IPS-NIHi11 (cell line): ENCODE results near the gene KDELR3.
"Not testable (repeated sequence)": the region's sequence is repeated elsewhere in the genome, so short reads cannot be mapped to it uniquely, and the experiment has no call there.

Source experiments
- DNase-seq: peaks from one replicate; pipeline ENCODE4 v3.0.0; 2012; ENCODE audit warnings: mixed read lengths, low spot score

Gene KDELR3

DNA sequence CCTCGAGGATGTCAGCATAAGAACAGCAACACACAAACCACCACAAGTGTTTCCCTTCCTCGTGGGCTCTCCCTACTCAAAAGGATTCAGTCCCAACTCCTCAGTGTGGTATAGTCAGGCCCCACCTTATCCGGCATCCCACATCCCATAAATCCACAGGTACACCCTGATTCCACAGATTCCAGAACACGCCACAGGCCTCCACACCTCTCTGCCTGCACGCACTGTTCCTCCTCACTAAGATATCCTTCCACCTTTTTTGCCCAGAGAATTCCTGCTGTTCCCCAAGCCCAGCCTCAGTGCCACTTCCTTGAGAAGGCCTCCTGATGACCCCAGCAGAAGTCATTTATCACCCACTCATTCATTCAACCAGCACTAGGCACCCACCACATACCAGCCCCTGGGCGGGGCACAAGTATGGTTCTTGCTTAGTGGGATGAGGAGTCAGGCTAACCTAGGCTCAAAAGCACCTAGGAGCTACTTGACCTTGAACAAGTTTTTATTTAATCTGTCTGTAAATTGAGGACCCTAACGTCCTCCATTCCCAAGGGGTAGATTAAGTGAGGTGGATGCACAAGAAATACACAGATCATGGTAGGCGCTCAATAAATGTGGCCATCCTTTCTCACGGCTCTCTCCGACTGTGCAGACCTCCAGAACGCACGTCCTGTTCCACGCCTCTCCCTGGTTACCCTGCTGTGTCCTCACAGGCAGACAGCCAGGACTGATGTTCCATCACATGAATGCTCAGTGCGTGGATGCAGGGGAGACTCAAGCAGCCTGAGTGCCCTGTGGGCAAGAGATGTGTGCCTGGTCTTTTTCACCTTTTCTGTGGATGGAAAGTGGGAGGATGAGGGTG, 10.8 kb upstream of the KDELR3 start:
- DNase-seq = no peak

DNA sequence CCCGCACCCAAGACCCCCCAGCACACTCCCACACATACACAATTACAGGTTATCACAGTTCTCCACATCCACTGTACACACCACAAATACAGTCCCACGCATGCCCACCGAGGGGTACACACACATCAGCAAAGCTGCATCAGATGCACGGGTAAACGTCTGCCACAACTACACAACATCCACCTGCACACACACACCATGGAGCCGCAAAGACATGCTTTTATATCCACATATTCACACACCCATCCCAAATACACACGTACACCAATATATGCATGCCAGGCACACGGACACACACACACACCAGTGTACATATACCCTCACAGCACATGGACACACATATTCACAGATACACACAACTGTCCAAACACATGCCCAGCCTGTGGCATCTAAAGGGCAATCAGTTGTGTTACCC, 7.5 kb upstream of the KDELR3 start:
- no peak for DNase-seq

DNA sequence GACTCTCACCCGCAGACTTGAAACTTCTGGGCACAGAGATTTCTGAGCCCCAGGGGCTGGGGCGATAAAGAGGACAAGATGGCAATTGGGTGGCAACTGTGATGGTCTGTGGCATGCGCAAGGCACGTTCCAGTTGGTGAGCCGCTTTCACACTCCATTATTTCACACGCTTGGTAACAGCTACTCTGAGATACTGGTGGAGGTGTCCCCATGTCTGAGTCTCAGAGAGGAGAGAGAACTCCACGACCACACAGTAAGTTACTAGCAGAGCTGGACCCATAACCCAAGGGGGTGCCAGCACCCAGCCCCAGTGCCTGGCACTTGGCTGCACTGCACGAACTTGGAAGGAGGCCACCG, 6.9 kb upstream of the KDELR3 start:
- no peak for DNase-seq

DNA sequence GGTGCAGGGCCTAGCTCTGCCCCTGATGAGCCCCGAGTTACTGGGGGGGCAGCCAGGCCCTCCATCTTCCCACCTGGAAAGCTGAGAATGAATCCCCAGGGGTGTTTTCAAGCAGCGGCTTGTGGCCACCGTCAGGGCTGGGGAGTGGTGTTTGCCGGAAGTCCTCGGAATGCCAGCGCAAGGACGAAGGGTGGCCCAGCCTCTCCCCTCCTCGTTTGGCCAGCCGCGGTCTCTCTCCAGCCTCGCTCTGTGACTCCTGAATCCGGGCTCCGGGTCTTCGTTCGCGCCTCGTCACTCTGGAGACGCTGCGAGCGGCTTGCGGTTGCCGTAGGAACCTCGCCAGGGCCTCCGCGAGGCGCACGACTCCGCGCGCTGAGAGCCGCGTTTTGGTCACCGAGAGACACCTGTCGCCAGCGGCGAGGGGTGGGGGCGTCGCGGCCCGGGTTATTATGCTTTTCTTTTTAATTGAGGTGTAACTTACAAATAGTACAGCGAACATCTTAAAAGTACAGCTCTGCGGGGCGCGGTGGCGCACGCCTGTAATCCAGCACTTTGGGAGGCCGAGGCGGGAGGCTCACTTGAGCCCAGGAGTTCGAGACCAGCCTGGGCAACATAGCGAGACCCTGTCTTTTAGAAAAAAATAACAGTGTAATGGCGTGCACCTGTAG, 6.3 kb upstream of the KDELR3 start:
- DNase-seq = peak; percentile 90

DNA sequence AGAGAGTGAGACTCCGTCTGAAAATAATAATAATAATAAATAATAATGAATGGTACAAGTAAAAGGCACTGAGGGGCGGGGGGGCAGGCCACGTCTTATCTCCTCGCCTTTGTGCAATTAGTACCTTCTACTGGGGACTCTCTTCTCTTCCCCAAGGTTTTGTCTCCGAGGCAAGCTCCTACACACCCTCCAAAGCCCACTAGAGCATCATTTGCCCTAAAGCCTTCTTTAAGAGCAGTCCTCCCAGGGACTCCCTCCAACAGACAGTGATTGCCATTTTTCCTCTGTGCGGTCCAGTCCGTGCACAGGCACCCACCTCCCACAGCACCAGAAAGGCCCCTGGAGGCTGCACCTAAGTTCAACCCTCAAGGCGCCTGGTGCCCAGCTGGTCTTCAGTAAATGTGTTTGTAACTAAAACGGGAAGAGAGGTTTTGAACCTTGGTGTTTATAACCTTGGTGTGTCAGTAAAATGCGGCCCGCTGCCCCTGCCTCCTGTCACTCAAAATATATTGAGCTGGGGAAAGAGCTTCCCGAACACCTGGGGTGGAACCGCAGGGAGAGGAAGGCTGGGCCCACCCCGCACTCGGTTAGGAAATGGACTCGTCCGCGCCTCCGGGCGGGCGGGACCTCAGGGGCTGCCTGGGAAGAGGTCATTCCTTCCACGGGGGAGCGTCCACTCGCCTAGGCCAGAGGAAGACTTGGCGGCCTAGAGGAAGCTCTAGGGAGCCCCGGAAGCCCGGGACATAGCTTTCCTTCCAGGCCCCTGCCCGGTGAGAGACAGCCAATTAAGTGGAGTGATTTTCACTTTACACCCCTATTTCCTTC, 4.7 kb upstream of the KDELR3 start:
- peak; percentile 77 for DNase-seq

DNA sequence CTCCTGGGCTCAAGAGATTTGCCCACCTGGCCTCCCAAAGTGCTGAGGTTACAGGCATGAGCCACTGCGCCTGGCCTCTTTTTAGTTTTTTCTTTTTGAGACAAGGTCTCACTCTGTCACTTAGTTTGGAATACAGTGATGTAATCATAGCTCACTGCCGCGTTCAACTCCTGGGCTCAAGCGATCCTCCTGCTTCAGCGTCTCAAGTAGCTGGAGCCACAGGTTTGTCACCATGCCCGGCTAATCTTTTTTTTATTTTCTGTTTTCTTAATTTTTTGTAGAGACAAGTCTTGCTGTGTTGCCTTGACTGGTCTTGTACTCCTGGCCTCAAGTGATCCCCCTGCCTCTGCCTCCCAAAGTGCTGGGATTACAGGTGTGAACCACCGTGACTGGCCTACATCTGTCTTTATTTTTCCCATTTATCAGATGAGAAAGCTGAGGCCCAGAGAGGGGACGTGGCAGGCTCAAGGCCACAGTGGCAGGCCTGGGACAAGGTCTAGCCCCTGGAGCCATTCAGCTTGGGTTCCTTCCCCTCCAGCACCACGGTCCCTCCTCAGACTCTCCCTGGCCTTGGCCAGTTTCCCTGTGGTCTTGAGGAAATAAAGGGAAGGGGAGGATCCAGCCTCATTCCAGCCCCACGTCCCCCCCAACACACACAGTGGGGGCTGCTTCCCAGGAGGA, 2.8 kb upstream of the KDELR3 start:
- no peak for DNase-seq

DNA sequence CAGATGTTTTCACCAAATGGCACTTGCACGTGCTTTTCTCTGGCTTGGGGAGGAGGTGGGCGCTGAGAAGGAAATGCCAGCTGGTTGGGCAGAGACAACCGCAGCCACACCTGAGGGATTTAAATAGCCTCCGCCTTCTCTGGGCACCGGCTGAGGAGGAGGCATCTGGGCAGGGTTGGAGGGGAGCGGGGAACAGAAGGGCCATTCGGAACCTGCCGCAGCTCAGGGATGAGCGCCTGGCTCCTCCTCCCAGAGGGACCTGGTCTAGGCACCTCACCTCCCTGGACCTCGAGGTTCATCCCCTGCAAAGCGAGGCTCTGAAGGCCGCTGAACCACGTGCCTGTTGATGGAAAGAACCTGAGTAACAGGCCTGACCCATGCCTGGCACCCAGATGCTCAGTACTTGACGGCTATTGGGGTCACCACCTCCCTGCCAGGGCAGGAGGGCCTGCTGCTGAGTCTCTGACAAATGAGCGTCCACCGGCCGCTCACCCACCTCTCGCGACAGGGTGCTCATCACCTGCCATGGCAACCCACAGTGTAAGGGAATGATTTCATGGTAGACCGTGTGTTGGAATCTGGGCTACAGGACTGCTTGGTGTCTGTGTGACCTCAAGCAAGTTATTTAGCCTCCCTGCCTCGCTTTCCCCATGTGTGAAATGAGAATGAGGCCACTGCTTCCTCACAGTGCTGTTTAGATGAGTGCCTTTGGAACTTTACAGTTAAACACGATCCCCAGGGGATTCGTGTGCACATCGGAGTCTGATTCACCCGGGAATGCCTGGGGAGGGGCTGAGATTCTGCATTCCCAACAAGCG, 2.0 kb upstream of the KDELR3 start:
- no peak for DNase-seq

DNA sequence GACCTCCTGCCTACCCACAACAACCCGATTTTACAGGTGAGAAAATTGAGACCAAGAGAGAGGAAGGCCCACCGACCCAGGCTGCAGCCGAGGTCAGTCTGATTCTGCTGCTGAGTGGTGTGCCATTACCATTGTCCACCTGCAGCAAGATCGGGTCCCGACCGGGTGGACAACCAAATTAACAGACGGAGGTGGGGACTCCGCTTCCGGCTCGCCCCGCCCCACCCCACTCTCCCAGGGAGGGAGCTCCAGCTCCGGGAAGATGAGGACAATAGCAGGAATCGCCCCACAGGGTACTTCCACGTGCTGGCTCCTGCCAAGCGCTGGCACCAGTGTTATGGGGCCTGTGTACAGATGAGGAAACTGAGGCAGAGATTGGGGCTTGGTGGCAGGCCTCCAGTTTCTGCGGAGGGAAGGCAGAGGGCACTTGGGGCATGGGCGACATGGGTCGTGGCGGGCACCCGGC, 425 bp upstream of the KDELR3 start:
- DNase-seq = no peak

DNA sequence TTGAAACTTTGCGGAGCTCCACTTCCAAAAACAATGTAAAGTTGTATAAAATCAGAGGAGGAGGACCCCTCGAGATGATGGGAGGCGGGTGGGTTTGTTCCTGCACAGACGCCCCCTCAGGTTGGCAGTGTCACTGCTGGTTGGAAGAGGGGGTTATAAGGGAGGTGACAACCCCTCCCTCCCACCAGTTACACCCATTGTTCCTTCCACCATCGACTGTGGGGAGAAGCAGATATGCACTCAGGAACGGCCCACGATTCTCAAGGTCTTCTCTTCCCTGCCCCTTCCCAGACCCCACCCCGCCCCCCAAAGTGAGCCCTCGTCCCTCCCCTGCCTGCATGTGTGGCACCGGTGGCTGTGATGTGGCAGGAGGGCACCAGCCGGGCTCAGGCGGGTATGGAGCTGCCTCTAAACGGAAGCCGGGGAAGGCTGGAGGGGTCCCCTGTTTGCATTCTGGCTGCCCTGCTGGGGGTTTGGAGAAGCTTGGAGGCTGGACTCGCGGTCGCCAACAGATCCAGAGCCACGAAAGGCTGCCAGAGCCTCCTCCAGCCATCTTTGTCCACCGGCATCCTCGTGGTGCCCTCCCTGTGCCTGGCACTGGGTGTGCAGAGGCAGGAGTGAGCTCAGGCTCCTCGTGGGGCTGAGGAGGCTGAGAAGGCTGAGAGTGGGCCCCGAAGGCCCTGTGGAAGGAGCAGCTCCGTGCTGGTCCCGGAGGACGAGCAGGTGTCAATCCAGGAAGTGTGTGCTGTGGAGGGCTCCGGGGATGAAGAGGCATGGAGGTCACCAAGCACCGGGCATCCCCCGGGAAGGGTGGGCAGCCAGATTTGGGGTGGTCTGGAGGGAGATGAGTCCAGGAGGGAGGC, 778 bp downstream of the KDELR3 start:
- DNase-seq = peak; percentile 72

DNA sequence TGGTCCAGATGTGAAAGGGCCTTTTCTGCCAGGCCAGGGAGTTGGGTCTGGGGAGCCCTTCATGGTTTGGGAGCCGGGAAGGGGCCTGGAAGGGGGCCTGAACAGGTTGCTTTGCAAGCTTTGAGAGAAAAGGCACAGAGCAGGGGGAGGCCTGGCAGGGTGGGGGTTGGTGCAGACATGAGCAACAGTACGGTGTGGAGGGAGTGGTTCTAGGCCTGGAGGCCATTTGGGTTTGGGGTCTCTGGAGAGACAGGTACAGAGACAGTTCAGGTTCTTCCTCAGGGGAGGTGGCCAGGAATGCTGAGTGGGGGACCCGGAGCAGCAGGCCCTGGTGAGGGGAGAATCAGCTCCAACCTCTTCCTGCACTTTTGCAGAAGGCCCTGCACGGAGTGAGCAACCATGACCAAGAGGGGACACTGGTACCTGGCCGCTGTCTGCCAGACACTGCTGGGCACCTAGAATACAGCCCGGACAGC, 1.4 kb downstream of the KDELR3 start:
- no peak for DNase-seq

DNA sequence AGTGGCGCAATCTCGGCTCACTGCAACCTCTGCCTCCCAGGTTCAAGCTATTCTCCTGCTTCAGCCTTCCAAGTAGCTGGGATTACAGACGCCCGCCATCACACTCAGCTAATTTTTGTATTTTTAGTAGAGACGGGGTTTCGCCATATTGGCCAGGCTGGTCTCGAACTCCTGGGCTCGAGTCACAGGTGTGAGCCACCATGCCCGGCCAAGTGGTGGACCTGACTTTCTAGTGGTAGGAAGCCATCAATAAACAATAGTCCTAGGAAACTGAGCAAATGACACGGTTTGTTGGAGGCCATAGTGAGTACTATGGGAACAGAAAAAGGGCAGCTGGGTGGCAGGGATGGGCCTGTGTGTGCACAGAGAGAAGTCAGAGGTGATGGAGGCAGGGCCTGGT, 2.3 kb downstream of the KDELR3 start:
- DNase-seq = not testable (repeated sequence)

DNA sequence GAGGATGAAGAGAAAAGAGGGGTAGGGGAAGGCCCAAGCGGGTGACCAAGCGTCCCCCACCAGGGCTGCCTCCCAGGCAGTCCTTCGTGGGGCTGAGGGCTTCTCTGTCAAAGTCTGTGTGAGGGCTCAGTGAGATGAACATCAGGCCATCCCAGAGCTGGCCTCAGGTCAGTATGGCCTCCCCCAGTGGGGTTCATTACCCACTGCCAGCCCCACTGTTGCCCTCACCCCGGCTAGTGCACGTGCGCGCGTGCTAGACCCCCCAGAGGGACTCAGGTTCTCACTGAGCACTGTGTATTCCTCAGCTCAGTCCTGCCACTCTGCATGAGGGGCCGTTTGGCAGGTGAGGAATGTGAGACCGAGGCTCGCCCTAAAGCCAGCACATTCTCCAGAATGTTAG, 3.3 kb downstream of the KDELR3 start:
- no peak for DNase-seq

DNA sequence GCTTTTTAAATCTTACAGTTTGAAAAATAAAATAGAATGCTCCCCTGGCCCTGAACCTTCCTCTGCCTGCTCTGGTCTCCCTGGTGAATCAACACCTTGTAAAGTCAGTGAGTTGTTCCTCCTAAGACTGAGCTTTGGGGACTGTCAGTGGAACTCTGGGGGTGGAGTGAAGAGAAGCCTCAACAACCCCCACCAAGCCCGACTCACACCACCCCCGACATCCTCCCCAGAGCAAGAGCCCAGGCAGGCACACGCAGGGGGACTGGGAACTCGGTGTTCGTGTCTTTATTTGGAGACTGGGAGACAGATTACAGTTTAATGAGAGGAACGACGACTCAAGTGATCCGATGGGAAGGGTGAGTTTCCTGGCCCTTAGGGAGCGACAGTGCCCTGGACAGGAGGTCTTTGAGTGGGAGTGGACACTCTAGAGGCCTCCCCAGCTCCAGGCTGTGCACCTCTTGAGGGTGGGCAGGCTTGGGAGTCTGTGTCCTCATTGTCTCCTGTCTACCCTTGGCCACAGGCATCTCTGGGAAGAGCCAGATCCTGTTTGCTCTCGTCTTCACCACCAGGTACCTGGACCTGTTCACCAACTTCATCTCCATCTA, 6.2 kb downstream of the KDELR3 start:
- no peak for DNase-seq

DNA sequence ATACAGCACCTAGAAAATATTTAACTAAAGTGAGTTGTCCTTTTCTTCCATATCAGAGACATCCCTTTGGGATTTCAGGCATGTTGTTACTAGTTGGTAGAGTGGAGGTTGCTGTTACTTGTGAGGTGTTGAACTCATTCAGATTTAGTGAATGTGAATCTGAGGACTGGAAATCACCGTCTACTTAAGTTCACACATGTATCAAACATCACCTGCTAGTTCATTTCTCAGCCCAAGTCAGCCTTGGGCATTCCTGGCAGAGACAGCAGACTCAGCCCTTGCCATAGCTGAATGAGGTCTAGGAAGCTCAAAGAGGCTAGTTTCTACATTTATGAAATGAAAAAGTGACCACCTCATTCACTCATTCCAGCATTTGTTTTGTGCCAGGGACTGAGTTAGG, 9.7 kb downstream of the KDELR3 start:
- DNase-seq = no peak

DNA sequence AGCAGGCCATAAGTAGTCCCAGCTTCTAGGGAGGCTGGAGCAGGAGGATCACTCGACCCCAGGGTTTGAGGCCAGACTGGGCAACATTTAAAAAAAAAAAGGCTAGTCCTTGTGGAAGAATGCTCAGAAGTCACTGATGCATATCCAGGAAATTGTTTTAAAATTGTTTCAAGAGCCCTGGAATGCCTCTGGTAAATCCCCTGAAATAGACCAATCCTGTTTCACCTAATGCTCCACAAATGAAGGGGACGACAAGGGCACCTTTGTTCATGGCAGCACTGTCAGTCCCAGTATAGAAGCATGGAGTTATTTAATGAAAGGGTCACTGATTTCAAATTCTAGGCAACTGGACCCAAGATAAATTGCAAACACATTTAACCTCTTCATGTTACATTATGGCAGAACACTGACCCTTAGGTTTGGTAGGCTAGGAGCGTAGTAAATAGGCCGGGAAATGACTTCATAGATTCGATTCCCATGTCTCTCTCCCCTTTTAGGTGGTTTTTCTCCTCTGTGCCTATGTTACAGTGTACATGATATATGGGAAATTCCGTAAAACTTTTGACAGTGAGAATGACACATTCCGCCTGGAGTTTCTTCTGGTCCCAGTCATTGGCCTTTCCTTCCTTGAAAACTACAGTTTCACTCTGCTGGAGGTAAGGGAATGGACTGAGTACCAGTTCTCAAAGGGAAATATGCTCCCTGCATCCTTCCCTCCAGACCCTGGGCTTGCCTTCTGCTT, 11.4 kb downstream of the KDELR3 start:
- no peak for DNase-seq

DNA sequence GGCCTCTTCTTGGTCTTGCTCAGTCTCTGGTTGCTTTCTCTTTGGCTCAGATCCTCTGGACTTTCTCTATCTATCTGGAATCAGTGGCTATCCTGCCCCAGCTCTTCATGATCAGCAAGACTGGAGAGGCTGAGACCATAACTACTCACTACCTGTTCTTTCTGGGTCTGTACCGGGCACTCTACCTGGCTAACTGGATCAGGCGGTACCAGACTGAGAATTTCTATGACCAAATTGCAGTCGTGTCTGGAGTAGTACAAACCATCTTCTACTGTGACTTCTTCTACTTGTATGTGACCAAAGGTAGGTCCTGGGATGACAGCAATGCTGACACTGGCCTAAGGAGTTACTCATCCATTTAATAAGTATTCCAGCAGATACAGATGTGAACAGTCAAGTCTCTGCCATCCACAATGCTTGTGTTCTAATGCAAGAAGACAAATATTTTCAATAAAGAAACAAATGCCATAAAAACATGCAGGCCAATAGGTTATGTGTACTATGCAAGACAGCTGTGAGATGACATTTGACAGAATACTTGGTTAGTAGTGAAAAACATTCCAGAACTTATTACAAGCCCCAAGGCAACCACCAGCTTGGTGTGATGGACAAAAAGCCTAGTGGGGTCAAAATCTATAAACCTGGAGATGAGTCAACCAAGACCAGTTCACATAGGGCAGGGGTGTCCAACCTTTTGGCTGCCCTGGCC, 13.4 kb downstream of the KDELR3 start:
- no peak for DNase-seq

DNA sequence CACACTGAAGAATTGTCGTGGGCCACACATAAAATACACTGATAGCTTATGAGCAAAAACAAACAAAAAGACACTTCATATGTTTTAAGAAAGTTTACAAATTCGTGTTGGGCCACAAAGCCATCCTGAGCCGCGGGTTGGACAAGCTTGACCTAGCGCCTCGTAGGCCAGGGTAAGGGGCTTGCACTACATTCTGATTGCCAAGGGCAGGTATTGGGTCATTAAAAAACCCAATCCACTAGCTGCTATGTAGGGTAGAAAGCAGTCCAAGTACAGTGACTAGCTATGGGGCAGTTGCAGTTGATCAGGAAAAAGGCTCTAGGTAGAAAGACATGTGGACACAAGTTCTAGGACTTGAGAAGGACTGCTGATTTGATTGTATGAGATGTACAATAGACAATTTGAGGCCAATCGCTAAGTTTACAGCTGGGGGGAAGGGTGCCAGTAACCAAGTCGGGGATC, 14.0 kb downstream of the KDELR3 start:
- no peak for DNase-seq

DNA sequence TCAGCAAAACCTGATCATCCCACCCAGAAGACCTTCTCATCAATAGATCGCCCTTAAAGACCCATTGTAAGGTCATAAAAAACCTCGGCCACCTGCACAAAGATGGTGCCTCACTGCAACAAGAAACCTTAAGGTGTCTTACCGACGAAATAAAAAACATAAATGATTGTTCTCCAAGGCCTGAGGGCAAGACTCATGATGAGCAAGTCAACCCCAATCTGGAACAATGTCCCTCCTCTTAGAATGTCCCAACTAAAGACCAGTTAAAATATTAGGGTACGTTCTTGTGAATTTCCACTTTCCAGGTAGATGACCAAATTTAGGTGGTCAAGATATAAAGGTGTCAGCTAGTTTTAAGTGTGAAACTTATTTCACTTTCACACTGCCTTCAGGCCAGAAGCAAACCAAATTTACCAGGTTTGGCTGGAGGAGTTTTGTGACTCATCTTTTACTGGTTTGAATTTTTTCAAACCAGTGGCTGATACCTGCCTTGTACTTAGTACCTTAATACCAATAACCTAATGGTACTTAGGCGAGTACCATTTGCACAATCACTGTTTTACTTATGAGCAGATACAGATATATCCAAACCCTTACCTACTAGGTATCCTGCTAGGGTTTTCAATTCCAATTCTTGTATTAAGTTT, 14.9 kb downstream of the KDELR3 start:
- DNase-seq = no peak
